Cerebellar cortex (tissue), 1 donor: ENCODE data around the gene DNER.

Experiments
- DNase-seq: peaks from one replicate; pipeline ENCODE4 v3.0.0-alpha.2; 2015; ENCODE audit warnings: low spot score

The DNER gene

GRCh38 chr2:229492034-229492433 lies 222.3 kb downstream of the DNER start:
- DNase-seq = no peak

- DNase-seq = no peak
These were observed 224.2 kb downstream of the DNER start for GRCh38 chr2:229490167-229490566.

- DNase-seq = no peak
These were observed 225.3 kb downstream of the DNER start for GRCh38 chr2:229489016-229489415.

GRCh38 chr2:229488232-229488631 lies 226.1 kb downstream of the DNER start:
- DNase-seq = no peak

- DNase-seq = no peak
These were observed 227.7 kb downstream of the DNER start for GRCh38 chr2:229486673-229487072.

GRCh38 chr2:229485857-229486256 lies 228.5 kb downstream of the DNER start:
- peak; percentile 54 for DNase-seq

GRCh38 chr2:229477269-229477755 lies 237.0 kb downstream of the DNER start:
- no peak for DNase-seq

GRCh38 chr2:229475778-229476177 lies 238.6 kb downstream of the DNER start:
- no peak for DNase-seq

GRCh38 chr2:229474125-229474524 lies 240.2 kb downstream of the DNER start:
- no peak for DNase-seq

- no peak for DNase-seq
These were observed 243.6 kb downstream of the DNER start for GRCh38 chr2:229470781-229471180.

- no peak for DNase-seq
These were observed 246.6 kb downstream of the DNER start for GRCh38 chr2:229467783-229468182.

GRCh38 chr2:229463841-229464346 lies 250.5 kb downstream of the DNER start:
- no peak for DNase-seq

- no peak for DNase-seq
These were observed 252.2 kb downstream of the DNER start for GRCh38 chr2:229462112-229462511.

GRCh38 chr2:229456091-229456490 lies 258.3 kb downstream of the DNER start:
- no peak for DNase-seq

- DNase-seq = no peak
These were observed 259.3 kb downstream of the DNER start for GRCh38 chr2:229454934-229455631.

GRCh38 chr2:229453230-229453629 lies 261.1 kb downstream of the DNER start:
- no peak for DNase-seq

GRCh38 chr2:229451852-229452251 lies 262.5 kb downstream of the DNER start:
- no peak for DNase-seq

GRCh38 chr2:229447227-229447626 lies 267.1 kb downstream of the DNER start:
- no peak for DNase-seq

GRCh38 chr2:229446350-229446749 lies 268.0 kb downstream of the DNER start:
- DNase-seq = no peak

- peak; percentile 43 for DNase-seq
These were observed 268.7 kb downstream of the DNER start for GRCh38 chr2:229445501-229446211.

GRCh38 chr2:229445019-229445418 lies 269.3 kb downstream of the DNER start:
- DNase-seq = peak; percentile 3

- DNase-seq = no peak
These were observed 270.6 kb downstream of the DNER start for GRCh38 chr2:229443546-229444268.

- DNase-seq = no peak
These were observed 271.2 kb downstream of the DNER start for GRCh38 chr2:229443141-229443540.
